AG10803 (cell line): ENCODE measurements around the gene DOCK8.

ENCODE experiments used
- DNase-seq: peaks from one replicate; pipeline ENCODE4 v3.0.0; 2010; ENCODE audit warnings: low read depth
- H3K4me3 ChIP-seq: 2 replicates; pipeline ENCODE4 v1.5.1; 2011; ENCODE audit warnings: mild to moderate bottlenecking, low read length, control low read depth
- TF ChIP-seq, protein P1 (sequence below): conservative IDR thresholded peaks from 2 replicates; pipeline ENCODE4 v1.5.1; 2011; ENCODE audit warnings: mild to moderate bottlenecking, low read length, control low read depth, inconsistent platforms

The DOCK8 gene

DNA sequence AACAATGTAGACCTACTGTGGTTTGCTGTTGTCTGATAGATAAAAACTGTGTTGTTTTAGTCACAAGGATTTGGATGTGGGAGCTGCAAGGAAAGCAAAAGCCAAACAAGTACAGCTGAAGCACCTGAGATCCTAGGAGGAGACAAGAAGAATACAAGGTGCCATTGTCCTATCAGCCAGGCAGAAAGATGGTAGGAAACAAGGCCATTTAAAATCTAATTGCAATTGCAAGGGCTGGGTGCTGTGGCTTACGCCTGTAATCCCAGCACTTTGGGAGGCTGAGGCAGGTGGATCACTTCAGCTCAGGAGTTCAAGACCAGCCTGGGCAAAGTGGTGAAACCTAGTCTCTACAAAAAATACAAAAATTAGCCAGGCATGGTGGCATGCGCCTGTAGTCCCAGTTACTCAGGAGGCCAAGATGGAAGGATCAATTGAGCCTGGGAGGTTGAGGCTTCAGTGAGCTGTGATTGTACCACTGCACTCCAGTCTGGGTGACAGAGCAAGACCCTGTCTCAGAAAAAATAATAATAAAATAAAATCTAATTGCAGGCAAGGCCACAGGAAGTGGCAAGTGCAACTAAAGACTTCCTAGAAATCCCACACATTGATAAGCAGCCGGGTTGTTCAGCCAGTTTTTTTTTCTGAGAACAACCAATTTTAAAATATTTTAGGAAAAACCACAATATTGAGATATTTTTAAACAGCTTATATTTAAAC, 22.6 kb downstream of the DOCK8 start:
- no peak overlapping the region for H3K4me3 ChIP-seq
- TF ChIP-seq, protein P1, sequence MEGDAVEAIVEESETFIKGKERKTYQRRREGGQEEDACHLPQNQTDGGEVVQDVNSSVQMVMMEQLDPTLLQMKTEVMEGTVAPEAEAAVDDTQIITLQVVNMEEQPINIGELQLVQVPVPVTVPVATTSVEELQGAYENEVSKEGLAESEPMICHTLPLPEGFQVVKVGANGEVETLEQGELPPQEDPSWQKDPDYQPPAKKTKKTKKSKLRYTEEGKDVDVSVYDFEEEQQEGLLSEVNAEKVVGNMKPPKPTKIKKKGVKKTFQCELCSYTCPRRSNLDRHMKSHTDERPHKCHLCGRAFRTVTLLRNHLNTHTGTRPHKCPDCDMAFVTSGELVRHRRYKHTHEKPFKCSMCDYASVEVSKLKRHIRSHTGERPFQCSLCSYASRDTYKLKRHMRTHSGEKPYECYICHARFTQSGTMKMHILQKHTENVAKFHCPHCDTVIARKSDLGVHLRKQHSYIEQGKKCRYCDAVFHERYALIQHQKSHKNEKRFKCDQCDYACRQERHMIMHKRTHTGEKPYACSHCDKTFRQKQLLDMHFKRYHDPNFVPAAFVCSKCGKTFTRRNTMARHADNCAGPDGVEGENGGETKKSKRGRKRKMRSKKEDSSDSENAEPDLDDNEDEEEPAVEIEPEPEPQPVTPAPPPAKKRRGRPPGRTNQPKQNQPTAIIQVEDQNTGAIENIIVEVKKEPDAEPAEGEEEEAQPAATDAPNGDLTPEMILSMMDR = no peak
- no peak for DNase-seq

DNA sequence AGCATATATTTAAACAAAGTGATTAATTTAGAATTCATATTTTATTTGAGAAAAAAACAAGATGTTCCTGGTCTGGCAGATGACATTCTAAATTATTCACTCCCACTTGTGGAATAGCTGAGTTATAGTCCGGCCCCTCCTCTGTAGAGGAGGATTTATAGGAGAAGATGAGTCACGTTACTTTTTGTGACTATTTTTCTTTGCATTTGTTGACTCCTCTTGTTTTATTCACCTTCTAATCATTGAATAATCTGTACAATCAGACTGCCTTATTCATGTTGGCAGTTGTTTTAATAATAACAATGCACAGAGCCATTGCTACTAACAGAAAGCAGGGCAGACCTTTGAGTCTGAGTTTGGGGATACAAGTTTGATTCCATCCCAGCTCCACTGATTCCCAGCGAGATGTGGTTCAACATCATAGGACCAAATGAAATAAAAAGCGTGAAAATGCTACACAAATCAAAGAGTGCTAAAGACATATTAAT, 23.2 kb downstream of the DOCK8 start:
- TF ChIP-seq, protein P1 = no peak
- H3K4me3 ChIP-seq = no peak overlapping the region
- DNase-seq = no peak

DNA sequence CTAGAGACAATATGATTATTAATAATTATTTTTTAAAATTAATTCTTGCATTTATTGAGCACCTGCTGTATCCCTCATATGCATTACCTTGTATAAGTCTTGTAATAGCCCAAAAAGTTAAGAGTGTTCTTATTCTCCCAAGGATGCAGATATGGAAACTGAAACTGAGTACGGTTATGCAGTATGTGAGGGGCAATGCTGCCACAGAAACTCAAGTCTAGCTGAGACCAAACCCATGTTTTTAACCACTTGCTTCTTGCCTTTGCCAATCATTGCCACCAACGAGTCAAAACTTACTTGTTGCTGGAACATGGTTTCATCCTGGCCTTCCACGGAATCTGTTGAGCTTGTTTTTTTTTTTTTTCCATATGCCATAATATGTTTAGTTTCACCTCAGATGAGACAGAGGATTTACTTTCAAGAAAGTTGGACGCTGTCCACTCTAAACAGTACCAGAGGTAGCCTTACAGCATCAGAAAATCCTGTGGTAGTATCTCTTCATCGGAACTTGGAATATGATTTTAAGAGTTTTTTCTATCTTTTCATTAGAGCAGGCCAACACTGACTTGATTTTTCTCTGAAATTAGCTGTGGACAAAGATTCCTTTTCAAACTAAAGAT, 27.9 kb downstream of the DOCK8 start:
- TF ChIP-seq, protein P1 = no peak
- DNase-seq = no peak
- H3K4me3 ChIP-seq = no peak overlapping the region

DNA sequence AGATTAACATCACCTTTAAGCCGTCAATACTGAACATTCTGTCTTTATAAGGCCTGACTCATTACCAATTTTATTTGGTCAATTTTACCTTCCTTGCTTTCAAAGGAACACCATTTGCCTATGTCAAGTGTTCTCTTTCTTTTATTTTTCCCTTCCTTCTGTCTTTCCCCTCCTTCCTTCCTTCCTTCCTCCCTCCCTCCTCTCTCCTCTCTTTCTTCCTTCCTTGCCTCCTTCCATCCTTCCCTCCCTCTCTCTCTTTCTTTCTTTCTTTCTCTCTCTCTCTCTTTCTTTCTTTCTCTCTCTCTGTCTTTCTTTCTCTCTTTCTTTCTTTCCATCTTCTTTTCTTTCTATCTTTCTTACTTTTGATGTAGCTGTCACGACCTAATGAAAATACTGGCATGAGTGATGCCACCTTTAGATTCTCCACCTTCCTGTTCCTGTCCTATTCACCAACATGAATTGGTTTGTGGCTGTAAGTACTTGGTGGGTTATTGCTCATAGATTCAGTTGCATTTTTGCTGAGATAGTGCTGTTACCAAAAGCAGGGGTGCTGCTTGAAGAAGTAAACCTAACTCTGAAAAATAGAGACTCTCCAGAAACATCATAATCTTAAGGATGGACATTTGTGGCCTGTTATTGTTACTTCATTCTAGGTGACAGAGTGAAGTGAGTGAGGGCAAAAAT, 33.8 kb downstream of the DOCK8 start:
- DNase-seq = no peak
- TF ChIP-seq, protein P1 = no peak
- no peak overlapping the region for H3K4me3 ChIP-seq

DNA sequence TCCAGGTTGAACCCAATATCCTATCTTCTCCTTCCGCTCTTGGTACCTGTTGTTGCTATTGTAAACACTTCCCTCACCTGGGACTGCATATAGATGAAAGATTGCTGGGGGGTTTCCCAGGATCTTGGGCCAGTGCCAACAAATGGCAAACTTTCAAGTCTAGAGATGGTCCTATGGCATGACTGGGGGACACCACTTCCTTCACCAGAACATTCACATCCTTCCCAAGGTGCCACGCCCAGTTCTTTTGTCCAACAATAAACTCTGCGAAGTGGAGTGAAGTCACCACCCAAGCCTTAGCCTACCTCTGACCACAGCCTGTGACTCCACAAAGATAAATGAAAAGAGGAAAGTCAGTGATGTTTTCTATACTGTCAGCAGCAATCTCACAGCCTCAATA, 34.4 kb downstream of the DOCK8 start:
- TF ChIP-seq, protein P1 = no peak
- DNase-seq = no peak
- no peak overlapping the region for H3K4me3 ChIP-seq

DNA sequence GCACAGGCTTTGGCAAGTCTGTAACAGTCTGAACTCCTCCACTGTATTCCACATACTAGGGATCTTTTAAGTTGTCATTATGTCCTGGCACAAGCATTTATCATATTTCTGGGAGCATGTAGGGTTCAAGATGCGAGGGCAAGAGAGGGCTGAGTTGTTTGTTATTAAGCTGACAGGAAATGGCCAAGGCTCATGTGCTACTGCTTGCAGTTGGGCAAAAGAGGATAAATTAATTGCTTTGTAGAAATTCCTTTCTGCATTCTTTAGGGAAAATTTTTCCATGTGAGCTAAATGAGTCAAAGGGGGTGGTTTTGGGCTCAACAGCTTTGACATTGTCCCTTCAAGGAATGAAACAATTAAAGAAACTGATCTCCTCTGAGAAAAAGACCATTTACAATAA, 35.4 kb downstream of the DOCK8 start:
- DNase-seq = peak; percentile 18
- TF ChIP-seq, protein P1 = no peak
- no peak overlapping the region for H3K4me3 ChIP-seq
